Stimulated activated CD8-positive, alpha-beta memory T cell treated with anti-CD3 and anti-CD28 coated beads, Interleukin-12 subunit alpha, Interleukin-12 subunit beta, amount 100 ng/mL, for 4 hours (primary cell): Measurements from ENCODE around the gene ZNF385C.
"Not testable (repeated sequence)": the region's sequence is repeated elsewhere in the genome, so short reads cannot be mapped to it uniquely, and the experiment has no call there.

Experiments
- DNase-seq: peaks from one replicate; pipeline ENCODE4 v3.0.0-alpha.2; 2020; ENCODE audit warnings: low read depth

Gene ZNF385C

GRCh38 chr17:42019509-42020404 lies 78.5 kb downstream of the ZNF385C start, which contains the start of gene NKIRAS2:
Gene NKIRAS2 (plus strand): TSS chr17:42020090. CDS start chr17:42021578, 1,488 bp downstream.
- peak; percentile 86 for DNase-seq

- DNase-seq: no peak
These were observed 79.3 kb downstream of the ZNF385C start for GRCh38 chr17:42018988-42019387.

GRCh38 chr17:42018339-42018738 lies 79.9 kb downstream of the ZNF385C start:
- no peak for DNase-seq

GRCh38 chr17:42017866-42018200 lies 80.4 kb downstream of the ZNF385C start:
- no peak for DNase-seq

GRCh38 chr17:42016941-42017865 lies 81.1 kb downstream of the ZNF385C start, which contains the start of gene DNAJC7:
Gene DNAJC7 (minus strand): TSS chr17:42017439. CDS start chr17:42017416, 23 bp downstream.
- DNase-seq: peak; percentile 82

DNA sequence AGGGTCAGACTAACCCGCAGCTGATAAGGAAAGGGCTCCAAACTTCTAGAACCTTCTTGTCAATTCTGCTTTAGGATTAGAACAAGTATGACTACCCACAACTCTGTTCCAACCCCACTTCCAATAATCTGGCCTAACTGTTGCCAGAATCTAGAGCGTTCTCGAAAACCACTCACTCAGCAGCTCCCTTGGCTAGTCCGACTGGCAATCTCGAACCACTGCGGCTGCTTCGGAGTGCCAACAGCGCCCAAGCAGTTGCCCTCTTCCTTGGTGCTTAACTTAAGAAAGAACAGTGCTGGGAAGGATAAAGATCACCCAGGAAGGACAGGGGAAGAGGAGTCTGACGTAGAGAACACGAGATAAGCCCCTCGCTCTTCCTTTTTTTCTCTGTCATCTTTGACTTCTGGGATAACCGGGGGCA lies 81.9 kb downstream of the ZNF385C start:
- no peak for DNase-seq

GRCh38 chr17:42013740-42014139 lies 84.5 kb downstream of the ZNF385C start:
- not testable (repeated sequence) for DNase-seq

DNA sequence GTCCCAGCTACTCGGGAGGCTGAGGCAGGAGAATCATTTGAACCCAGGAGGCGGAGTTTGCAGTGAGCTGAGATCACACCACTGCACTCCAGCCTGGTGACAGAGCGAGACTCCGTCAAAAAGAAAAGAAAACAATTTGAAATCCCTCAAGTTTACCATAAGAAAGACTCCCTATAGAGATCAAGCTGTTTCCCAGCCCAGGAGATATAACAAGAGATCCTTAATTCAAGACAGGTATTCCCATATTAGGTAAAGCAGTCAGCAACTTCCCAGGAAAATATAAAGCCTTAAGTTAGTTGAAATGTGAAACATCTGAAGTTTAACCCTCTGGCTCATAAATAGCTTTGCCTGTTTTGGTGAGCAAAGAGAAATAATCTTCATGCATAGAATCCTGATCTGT lies 85.9 kb downstream of the ZNF385C start:
- not testable (repeated sequence) for DNase-seq

GRCh38 chr17:42010898-42011516 lies 87.3 kb downstream of the ZNF385C start:
- DNase-seq: no peak

GRCh38 chr17:42010266-42010680 lies 88.0 kb downstream of the ZNF385C start:
- not testable (repeated sequence) for DNase-seq

- no peak for DNase-seq
These were observed 89.1 kb downstream of the ZNF385C start for GRCh38 chr17:42009170-42009569.

- DNase-seq: no peak
These were observed 93.1 kb downstream of the ZNF385C start for GRCh38 chr17:42005166-42005565.

GRCh38 chr17:42002792-42003301 lies 95.4 kb downstream of the ZNF385C start:
- DNase-seq: no peak

GRCh38 chr17:42002175-42002791 lies 96.0 kb downstream of the ZNF385C start:
- DNase-seq: no peak

DNA sequence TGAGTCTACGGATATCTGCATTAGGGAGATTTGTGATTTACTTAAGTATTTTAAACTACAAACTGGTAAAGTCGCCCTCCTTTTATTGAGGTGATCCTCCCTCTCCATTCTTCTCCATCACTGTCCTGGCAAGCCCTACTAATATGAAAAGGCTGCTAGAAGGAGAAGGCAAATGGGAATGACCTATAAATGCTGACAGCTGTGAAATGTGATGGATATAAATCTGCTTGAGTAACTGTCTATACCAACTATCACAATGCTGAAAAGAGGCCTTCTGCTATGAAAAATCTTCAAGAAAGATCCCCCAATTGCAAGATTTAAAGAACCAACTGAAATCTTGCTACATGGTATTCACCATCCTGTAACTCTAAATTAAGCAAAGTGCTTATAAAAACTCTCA lies 96.5 kb downstream of the ZNF385C start:
- no peak for DNase-seq

DNA sequence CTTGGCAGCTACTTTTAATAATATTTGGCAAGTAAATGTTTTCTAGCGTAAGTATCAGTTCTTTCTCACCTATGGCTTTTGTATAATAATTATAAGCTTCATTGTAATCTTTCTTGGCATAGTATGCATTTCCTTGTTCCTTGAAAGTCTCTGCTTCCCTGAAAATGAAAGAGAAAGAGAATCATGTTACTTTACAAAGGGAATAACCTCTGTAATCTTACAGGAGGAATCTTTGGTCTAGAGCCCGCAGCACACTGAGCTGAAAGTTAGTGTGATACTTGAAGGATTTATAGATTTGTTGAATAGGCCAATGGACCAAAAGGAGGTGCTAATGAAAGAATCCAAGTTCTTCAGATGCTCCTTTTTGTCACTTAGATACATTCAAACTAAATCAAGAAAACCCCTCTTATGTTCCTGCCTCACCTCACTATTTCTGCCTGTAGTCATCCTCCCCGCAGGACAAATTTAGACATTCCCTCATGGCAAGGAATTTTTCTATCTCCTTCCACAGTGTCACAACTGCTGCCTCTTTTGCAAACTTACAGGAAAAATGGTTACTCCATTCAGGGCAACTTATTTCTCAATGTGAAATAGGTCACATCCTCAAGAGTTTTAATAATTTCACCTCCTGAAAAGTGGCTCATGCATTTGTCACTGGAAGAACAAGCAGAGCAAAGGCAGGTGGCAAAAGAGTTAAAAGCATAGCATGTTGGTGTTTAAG lies 97.7 kb downstream of the ZNF385C start:
- no peak for DNase-seq

- DNase-seq: no peak
These were observed 99.8 kb downstream of the ZNF385C start for GRCh38 chr17:41998497-41998896.

DNA sequence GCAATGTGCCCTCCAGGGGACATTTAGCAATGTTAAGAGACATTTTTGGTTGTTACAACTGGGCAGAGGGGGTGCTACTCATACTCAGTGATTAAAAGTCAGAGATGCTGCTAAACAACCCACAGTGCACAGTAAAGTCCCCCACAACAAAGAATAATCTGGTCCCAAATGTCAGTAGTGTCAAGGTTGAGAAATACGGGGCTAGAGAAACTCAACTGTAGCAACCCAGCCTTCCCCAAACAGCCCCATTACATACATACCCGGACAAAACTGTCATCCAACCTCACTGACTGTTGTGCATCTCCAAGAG lies 101.5 kb downstream of the ZNF385C start:
- no peak for DNase-seq

DNA sequence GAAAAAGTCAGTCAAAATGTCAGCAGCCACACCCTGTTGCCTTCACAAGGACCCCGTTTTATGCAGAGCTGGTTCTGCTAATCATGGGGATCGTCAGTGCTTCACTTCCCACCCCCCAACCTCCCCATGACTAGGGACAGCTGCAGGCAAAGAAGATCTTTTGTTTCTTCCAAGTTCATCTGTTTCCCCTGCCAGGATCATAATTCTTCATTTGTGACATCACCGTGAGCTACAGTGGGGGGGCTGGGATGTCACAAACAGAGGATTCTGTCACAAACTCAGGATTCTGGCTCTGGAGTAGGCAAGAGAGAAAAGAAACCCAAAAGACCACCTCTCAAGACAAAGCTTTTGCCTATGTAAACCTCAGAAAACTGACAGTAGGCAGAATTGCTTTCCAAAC lies 105.7 kb downstream of the ZNF385C start:
- no peak for DNase-seq

DNA sequence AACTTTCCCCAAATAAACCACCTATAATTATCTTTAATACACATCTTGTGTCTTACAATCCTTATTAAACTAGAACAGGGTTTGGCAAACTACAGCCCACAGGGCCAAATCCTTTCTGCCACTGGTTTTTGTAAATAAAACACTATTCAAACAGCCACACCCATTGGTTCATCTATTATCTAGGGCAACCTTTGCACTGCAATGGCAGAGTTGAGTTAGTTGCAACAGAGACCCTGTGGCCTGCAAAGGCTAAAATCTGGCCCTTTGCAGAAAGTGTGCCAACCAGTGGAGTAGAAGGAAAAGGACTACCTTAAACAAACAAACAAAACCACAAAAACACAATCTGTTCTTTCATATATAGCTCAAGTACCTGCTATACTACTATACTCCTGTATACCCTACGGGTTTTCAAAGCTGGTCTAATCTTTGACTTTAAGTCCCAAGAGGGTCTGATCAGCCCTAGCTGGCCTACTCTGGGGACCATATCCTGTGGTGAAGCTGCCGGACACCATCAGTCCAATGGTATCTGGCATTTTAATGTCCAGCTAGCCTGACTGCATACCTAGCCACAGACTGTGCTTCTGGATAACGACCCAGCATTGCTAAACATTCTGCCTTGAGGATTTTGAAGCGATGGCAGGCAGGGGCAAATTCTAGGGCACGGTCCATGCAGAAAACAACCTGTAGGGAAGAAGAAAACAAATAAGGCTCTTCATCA lies 108.4 kb downstream of the ZNF385C start:
- no peak for DNase-seq
